Measurements from ENCODE around the gene BICRA. TPM values are rescaled to one million over a fixed set of nuclear protein-coding genes. Genes with fewer than 3 reads are reported as not detected.
A peak's percentile ranks its signal among the peaks of the same experiment; 100 is the strongest.

Gene BICRA
- total RNA-seq, 1 experiment from 2014 or later = 29.3 TPM

- WGBS (ENCODE audit: extremely low coverage, insufficient read length, low lambda C conversion rate) = no CpG with 5 or more reads among the region's 6 CpGs
- peaks cover 12 to 14% of the 10 kb centered on the region in 2 experiments for H3K9me3 Mint-ChIP-seq
- Histone ChIP-seq H4K5ac (ENCODE audit: insufficient read length, low read depth, low read length) (no peak overlapping the region), H2BK20ac (ENCODE audit: low read depth, low read length, poor library complexity, severe bottlenecking) (no peak overlapping the region), H4K91ac (ENCODE audit: insufficient read length, low read depth, low read length) (no peak overlapping the region), H2BK5ac (ENCODE audit: insufficient read length, low read length) (no peak overlapping the region), H2AK5ac (ENCODE audit: insufficient read length, low read length) (no peak overlapping the region), H3T11ph (ENCODE audit: low read length) (no peak overlapping the region), H3K14ac (ENCODE audit: insufficient read depth, low read length) (no peak overlapping the region), H2BK12ac (ENCODE audit: insufficient read length, low read depth, low read length) (no peak overlapping the region), H2BK15ac (ENCODE audit: low read depth, low read length) (no peak overlapping the region), H3K27ac (ENCODE audit: insufficient read length, low read depth, low read length) (no peak overlapping the region), H3K23me2 (ENCODE audit: insufficient read length, low read depth, low read length, poor library complexity, severe bottlenecking) (no peaks in the 10 kb centered on the region), H3K9me3 (ENCODE audit: control insufficient read depth, low read depth, low read length) (no peaks in the 10 kb centered on the region), H2BK120ac (ENCODE audit: low read depth, low read length, poor library complexity, severe bottlenecking) (no peak overlapping the region), H3K9ac (ENCODE audit: extremely low read depth, insufficient read length, low read length) (no peak overlapping the region), H3K27me3 (ENCODE audit: insufficient read depth, low read length) (no peaks in the 10 kb centered on the region), H3K56ac (ENCODE audit: insufficient read length, low read depth, low read length) (no peak overlapping the region), H3K79me2 (ENCODE audit: insufficient read depth, low read length) (no peaks in the 10 kb centered on the region), H4K8ac (replicated peaks; ENCODE audit: insufficient read length, low read depth, low read length) (peak overlapping the region; percentile 77), H3K4ac (ENCODE audit: low read depth, low read length) (no peak overlapping the region), H2AFZ (ENCODE audit: low read length) (no peak overlapping the region), H3K4me1 (ENCODE audit: insufficient read depth, low read length) (no peaks in the 10 kb centered on the region; the same call in 1 of the 2 replicates), H3K23ac (ENCODE audit: insufficient read length, low read depth, low read length) (no peak overlapping the region), H3K79me1 (ENCODE audit: insufficient read depth, low read depth, low read length, poor library complexity, severe bottlenecking) (no peaks in the 10 kb centered on the region), H3K4me2 (ENCODE audit: insufficient read depth, insufficient read length, low read length) (no peak overlapping the region), H4K20me1 (ENCODE audit: control insufficient read depth, insufficient read depth, insufficient read length) (no peaks in the 10 kb centered on the region), H3K18ac (ENCODE audit: insufficient read length, low read depth, low read length) (no peak overlapping the region)
- peaks cover 3% of the 10 kb centered on the region; the same call in 1 of the 2 replicates for H3K27me3 Mint-ChIP-seq (ENCODE audit: low read depth)
- no peak for DNase-seq
- H3K4me3 Mint-ChIP-seq = no peak overlapping the region
- no peak for TF ChIP-seq CTCF (conservative IDR thresholded peaks at IDR 0.05)
- H3K4me1 Mint-ChIP-seq = peaks cover 8 to 13% of the 10 kb centered on the region in 2 experiments
- H3K27ac Mint-ChIP-seq = peak overlapping the region in 2 of 3 experiments; percentile 1 to 56; a peak in 2 of 7 replicates
- H3K36me3 Mint-ChIP-seq (ENCODE audit: insufficient read depth in 1 of 3, low read depth in 3 of 3) = peaks cover 0 to 6% (median 5%) of the 10 kb centered on the region in 3 experiments; a peak in 4 of 7 replicates
Observed at GRCh38 chr19:47581605-47582319, 27.2 kb upstream of the BICRA start.

All from H9 (cell line).